Peyer's patch (tissue), 4 donors: ENCODE results near the gene RIPPLY1.

Experiments
- CTCF ChIP-seq, 6 experiments: fragments of 450-650 bp in 4 of 6; fragments of 200-600 bp in 2 of 6; sonication (generic) in 1 of 6; IDR thresholded peaks; one replicate each; pipeline ENCODE4 v1.5.1; 2017 to 2019; ENCODE audit warnings: antibody characterized with exemption in 6 of 6, mild to moderate bottlenecking in 3 of 6, moderate library complexity in 1 of 6
- POLR2A ChIP-seq, 2 donors: fragments of 450-650 bp; IDR thresholded peaks; one replicate each; pipeline ENCODE4 v1.5.1; 2017; ENCODE audit warnings: antibody characterized with exemption in 2 of 2, mild to moderate bottlenecking in 2 of 2, moderate library complexity in 2 of 2

GRCh38 chrX:106935175-106935574, 32.0 kb upstream of the RIPPLY1 start:
- TF ChIP-seq CTCF (IDR thresholded peaks at IDR 0.05) (no peak), POLR2A (IDR thresholded peaks at IDR 0.05) (no peak)
